Ammon's horn (tissue), 1 donor: ENCODE measurements around the gene PKIB.
A peak's percentile ranks its signal among the peaks of the same experiment; 100 is the strongest.

Experiments
- DNase-seq: peaks from one replicate; pipeline ENCODE4 v3.0.0-alpha.2; 2016; ENCODE audit warnings: low spot score

The PKIB gene

DNA sequence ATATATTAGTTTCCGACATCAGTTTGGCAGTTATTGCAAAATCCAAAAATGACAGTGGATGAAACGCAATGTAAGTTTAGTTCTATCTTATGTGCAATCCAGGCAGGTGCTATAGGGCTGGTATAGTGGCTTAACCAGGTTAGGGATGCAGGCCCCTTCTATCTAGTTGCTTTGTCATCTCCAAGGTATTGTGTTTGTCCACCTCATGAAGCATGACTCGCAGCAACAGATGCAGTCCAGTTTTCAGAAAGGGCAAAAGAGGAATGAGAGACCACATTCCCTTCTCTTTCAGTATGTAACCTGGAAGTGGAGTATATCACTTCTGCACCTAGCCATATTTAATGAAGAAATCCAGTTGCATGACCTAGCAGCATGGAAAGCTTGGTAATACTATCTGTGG is 59.7 kb downstream of the PKIB start:
- no peak for DNase-seq

DNA sequence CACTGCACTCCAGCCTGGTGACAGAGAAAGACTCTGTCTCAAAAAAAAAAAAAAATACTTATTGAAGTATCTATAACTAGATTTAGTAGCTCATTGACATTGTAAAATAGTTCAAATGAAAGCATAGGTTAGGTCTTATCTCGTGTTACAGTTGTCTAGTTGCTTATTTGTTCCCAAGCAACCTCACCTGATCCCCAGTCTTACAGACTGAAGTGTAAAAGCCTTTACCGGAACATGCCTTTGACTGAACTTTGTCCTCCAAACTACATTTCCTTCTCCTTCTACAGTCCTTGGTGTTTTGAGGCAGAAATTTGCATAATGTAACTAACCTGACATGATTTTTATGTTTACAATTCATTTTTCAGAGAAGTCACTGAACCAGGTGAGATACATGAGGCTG is 61.0 kb downstream of the PKIB start:
- no peak for DNase-seq

DNA sequence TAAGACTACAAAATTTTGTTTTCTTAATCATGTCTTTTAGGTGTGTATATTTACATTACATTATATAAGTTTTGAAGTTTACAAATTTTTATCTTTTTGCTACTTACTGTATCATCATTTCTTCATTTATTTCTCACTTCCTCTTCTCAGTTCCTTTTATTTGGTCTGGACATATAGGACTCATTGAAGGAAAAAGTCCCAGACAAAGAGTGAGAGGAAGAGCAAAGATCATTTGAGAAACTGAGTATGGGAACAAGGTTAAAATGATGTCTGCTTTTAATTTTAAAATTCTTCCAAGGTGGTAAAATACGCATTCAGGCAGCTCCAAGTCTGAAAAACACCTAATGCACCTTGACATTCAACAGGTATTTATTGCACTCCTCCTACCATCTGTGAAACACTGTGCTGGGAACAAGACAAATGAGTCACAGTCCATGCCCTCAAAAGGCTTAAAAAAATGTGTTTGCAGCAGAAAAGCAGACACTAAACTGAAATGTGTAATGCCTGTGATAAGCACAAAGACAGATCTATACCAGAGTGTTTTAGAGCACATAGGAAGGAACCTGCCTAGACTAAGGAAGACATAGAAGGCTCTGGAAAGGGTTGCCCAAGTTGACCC is 63.2 kb downstream of the PKIB start:
- DNase-seq: peak; percentile 7

DNA sequence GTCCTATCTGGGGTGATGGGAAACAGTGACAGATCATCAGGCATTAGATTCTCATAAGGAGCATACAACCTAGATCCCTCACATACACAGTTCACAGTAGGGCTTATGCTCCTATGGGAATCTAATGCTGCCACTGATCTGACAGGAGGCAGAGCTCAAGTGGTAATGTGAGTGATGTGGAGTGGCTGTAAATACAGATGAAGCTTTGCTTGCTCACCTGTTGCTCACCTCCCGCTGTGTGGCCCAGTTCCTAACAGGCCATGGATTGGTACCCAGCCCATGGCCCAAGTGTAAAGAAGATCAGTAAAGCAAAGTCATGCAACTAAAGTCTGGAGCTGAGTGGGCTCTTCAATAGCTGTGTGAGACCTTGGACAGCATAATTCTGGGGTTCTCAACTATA is 65.9 kb downstream of the PKIB start:
- no peak for DNase-seq

DNA sequence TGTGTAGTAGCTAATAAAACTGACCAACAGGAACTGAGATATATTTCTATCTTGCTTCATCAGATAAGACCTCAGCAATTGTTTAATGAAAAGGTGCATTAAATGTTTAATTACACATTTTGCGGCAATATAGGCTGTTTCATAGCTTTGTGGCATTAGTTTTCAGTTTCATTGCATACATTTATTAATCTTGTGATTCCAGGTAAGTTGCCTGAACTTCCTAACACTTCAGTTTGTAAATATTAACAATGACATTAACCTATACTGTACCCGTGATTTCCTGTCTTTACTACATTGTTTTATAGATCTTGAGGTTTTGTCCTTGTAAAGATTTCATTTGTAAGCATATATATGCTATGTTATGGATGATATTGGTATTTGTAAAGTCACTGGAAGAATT is 66.5 kb downstream of the PKIB start:
- no peak for DNase-seq

DNA sequence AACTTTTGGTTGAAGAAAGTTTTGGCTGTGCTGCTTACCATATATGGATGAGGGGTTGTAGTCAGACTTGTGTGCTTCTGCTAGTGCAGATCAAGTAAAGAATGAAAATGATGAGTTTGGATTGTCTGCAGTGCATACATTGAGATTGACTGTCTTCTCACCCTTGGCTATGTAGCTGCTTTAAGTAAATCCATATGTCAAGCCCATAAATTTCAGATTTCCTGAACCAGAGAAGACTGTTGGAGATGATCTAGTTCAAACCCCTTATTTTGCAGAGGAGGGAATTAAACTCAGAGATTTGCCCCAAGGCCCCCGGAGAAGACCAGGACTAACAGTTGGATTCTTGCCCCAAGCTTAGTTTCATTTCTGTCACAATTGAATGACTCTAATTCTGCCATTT is 67.2 kb downstream of the PKIB start:
- DNase-seq: no peak

DNA sequence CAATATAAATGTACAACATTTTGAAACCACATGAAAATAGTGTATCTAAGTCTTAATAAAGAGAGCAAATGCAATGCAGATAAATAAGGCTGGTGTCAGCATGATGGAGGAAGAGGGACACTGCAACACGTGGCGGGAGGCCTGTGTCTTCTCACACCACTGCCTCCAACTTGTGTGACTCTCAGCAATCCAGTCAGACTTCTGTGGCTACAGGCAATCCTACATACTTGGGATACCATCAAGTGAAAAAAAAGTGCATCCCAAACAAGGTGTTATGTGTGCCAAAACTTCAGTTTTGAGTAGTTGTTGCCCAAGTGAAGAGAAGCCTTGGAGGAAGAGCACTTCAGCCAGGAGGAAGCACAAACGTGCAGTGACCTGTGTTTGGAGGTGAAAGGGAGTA is 68.6 kb downstream of the PKIB start:
- no peak for DNase-seq

DNA sequence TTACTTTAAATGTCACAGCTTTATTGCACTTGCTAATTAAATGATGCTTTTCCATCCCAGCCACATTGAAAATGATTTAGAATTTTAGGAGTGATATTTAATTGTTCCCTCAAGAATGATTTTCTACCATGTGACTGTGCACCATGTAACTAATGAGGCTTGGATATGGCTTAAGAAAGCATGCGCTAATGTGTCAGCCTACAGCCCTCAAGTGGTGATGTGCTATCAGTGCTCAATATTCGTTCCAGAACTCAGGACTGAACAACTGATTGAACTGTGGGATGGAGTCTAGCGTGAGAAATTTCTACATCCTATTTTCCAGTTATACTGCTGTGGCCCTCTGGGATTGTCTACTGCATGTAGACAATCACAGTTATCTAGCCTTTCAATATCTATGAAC is 71.5 kb downstream of the PKIB start:
- no peak for DNase-seq

DNA sequence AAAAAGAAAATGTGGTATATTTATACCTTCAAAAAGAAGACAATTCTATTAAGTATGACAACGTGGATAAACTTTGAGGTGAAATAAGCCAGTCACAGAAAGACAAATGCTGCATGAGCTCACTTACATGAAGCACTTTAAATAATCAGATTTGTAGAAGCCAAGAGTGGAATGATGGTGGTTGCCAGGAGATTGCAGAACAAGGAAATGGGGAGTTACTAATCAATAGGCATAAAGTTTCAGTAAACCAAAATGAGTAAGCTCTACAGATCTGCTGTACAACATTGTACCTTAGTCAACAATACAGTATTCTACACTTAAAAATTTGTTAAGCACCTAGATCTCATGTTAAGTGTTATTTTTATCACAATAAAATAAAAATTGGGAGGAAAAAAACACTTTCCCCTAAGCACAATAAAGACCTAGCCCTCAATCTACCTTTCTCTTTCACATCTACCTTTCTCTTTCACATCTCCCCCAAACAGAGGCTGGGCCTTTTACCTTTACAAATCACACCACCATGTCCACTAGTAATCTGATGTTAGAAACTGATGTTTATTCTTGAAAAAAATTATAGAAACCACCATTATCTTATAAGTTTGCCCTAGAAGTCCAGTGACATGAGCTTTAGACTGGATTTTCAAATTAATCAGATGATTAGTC is 73.9 kb downstream of the PKIB start:
- no peak for DNase-seq

DNA sequence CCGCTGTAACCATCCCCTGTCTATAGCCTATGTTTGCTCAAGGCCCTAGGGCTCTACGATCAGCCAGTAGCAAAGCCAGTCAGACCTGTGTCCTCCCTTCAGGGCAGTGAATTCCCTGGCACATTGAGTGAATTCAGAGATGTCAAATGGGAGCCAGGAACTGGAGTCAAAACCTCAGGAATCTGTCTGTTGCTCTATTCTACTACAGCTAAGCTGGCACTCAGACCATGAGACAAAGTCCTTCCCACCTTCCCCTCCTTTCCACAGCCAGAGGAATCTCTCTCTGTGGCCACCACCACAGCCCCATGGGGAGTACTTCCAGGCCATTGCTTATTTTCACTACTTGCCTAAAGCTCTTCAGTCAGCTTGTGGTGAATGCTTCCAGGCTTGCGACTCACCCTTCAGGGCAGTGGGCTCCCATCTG is 82.0 kb downstream of the PKIB start:
- DNase-seq: no peak

DNA sequence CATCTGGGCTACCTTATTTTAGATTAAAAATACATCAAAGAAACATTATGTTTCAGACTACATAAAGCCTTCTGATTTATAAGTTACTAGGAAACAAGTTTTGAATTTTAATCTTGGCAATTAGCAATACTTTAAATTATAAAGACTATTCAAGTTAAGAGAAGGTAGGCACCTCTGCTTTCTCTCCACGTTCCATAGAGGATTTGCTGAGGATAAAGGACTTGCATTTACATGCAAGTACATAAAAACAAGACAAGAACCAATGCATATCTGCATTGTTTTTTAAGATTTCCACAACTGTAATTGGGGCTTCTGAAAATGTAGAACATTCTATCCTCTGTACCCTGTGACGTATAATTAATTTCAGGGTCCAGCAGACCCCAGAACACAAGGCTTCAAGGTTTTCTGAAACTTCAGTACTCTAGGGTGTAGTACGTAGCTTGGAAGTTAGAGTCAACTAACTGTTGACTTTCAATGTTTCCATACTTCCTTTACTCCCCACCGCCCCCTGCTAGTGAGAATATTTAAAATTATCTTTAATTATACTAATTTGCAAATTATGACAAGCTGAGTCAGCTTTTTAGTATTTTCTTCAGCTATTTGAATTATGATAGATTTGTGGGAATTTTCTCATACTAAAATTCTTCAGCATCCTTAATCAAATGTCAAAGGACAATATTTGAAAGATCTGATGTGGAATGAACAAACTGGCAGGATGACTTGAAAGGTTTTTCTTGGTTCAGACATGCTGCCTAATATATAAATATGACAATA is 82.8 kb downstream of the PKIB start:
- DNase-seq: no peak

DNA sequence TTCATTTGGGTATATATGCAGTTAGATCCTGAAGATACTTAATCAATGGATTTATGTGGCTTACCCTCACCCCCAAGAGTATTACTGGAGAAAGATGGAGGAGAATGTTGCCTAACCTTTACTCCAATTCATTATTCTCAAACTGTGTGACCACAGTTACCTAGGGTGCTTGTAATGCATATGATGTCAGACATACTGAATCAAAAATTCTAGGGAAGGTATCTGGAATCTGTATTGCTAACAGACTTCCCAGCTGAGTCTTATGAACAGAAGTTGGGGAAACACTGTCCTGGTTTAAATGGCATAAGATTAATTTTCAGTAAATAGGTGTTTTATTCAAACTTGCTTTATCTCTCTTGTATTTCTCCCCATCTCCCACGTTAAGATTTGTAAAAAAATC is 83.9 kb downstream of the PKIB start:
- no peak for DNase-seq

DNA sequence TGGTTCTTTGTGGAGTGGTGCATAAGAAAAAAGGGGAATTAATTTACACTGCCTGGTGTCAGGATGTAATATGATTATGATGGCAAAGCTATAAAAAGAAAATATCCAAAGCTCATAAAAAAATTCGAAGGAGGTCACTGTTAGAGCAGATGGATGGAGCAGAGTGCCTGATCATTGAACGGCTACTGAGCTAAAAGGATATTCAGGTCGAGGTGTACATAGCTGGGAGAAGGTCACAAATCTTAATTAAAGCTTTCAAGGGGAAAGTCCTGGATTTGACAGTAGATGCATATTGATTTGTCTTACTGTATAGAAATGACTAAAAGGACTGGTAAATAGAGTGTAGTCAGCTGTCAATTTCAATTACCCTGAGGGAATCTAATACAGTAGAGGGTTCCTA is 84.4 kb downstream of the PKIB start:
- no peak for DNase-seq

DNA sequence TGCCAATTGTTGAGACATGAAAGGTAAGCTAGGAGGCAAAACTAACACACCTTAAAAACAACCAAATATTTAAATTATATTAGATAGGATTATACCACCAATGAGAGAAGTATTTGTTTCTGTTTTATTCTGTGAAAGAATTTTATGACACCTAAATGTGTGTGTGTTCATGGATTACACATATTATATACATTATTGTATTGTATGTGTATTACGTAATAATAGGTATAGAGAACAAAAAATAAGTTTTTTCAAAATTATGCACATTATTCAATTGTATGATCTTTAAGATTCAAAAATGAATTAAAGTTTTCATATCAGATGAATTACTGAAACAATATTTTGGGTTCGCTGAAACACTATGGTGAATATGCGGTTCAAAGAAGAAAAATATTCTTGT is 85.0 kb downstream of the PKIB start:
- no peak for DNase-seq

DNA sequence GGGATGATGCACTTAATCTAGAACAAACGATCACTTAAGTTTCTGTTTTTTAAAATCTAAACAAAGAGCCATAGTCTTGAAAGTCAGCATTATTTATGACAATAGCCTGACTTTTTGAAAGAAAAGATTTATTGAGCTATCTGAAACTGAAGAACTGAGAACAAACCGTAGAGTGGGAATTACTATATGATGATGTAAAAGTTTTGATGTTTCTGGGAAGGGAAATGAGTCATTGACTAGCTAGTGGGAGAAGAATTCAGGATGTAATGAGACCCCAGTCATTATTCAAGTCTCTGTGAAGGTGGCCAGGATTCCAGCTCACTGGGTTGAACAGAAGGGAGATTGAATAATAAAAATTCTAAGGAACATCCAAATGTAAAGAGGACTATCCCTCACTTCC is 85.9 kb downstream of the PKIB start:
- DNase-seq: no peak

DNA sequence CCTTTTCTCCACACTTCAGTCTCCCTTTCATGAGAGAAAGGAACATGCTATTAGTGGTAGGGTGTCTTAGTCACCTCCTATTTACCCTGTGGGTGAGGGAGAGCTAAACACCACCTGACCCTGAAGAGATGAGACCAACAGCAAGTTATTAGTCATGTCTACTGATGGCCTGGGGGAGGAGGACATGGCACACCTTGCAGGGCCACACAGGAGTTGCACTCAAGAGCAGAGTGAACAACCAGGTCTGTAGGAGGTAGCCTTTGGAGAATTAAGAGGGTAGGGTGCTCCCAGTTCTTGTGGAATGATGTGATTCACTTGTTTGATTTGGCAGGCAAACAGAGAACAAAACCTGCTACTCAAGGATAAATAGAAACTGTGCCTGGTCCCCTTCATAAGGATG is 86.6 kb downstream of the PKIB start:
- no peak for DNase-seq

DNA sequence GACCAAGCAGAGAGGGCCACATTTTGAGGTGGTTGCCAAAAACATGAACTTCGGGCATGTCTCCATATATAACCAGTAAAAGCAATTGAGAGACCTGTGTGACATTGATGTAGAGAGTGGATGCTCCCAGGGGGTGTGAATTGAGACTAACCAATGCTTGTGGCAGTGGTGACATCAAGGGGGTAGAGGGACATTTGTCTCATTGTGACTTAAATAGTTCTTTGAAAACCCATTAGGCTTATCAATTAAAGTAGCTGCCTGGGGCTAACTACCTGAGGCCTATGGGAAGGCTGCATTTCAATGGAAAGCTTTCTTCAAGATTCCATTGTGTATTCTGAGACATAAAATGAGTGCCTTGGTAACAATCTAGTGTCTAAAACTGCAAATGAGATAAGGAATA is 87.3 kb downstream of the PKIB start:
- no peak for DNase-seq

DNA sequence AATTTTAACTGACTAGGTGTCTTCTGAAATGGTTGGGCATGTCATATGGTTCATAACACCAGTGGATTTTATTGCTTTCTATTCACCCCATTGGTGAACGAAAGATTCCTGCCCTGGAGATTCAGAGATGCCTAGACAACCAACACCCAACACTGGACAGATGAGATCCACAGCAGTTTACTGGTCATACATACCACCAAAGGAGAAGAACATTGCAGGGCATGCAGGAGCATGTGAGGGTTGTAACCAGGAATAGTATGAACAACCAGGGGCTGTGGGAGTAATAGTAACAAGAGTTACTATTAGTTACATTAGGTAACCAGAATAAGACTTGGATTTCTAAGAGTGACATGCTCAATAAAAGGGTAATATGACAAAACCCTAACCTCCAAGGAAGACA is 91.5 kb downstream of the PKIB start:
- no peak for DNase-seq

DNA sequence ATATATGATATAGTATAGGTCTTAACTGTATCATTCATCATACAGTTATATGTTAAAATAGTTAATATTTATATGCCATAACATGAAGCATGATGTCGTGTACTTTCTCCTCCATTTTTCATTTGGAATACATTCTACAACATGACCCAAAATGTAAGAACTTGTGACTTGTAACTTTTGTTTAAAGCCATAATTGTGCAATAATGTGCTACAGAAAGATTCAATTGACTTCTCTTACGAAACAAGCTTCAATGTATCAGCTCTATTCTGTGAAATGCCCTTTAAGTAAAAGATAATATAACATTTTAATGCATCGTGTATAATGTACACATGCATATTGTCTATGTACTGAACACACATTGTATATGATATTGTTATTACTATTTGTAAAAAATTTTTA is 92.6 kb downstream of the PKIB start:
- DNase-seq: no peak

DNA sequence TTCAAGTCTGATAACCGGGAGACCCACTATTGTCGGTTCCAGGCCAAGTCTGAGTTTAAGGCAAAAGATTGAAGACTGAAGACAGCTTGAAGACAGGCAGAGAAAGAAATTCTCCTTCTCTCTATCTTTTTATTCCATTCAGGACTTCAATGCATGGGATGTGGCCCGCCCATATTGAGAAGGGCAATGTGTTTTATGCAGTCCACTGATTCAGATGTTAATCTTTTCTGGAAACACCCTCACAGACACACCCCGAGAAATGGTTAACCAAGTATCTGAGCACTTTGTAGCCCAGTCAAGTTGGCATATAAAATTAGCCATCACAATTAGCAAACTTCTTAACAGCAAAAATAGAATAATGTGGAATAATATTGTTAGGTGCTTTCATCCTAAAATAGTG is 93.9 kb downstream of the PKIB start:
- DNase-seq: no peak

DNA sequence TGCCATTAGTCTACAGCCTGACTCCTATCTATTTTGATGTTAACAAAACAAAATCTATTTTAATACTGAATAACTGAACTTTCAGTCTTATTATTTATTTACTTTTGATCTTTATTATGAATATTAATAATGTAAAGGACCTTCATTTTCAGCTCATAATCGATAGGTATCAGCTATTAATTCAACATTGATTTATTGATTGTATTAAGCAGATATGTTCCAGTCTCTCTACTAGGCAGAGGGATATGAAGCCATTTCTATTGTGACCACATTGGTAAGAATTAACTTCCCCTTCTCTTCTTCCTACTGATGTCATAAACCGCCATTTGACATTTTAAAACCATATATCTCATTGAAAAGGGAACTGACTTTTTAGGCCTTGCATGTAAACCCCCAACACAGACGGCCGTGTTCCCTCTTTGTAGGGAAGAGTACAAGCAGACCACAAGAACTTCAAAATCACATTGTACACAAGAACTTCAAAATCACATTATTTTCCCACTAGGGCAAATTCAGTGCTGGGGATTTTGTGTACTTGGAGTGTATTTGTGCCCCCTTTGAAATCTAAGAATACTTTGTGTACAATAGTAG is 99.8 kb downstream of the PKIB start:
- peak; percentile 25 for DNase-seq

DNA sequence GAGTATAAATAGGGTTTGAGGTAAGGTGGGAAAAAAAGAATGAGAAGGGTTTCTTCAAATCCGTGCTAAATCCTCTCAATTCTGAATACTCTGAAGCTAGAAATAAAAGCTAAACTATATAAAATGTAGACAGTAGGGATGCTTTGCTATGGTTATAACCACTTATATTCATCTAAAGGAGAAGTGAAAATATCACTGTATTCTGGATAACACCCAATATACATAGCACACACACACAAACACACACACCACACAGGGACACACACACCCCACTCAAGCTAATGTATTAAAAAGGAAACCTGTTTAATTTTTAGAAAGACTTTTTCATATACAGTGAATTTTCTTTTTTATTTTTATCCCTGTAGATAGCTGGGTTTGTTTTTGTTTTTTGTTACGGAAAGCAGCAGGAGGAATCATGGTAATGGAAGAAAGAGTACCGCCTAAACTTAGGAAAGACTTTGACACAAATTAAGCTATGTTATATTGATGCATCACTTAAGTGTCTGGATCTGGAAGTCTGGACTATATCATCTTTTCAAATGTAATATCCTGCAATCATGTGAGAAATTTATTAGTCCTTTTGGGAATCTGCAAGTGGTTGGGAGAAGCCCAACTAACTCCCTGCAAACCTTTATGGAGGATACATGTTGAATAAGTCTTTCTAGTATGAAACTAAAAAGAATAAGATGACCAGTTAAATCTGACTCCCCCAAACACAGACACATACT is 100.9 kb downstream of the PKIB start:
- DNase-seq: no peak

DNA sequence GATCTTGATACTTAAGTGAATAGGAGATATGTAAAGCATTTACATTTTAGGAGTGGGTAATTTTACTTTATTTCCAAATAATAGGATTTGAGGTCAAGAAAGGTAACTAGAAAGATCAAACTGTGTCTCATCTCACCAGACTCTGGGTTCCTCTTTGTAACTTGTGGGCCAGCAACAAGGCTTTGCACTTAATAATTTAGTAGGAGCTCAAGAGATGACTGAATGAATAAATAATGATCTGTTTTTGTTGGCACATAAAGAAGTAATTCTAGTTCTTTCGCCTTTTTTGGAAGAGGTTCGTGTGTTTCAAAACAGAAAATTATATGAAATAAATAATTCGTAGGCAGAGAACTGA is 101.9 kb downstream of the PKIB start:
- DNase-seq: no peak
